ENCODE results near the gene PUM2.
"Not testable (repeated sequence)": the region's sequence is repeated elsewhere in the genome, so short reads cannot be mapped to it uniquely, and the experiment has no call there.

PUM2 gene

GRCh38 chr2:20282916-20283592, 67.6 kb downstream of the PUM2 start:
- no peak for DNase-seq

- DNase-seq, result no peak
Measured at GRCh38 chr2:20281876-20282275, 68.8 kb downstream of the PUM2 start.

GRCh38 chr2:20273042-20273441, 77.6 kb downstream of the PUM2 start:
- DNase-seq, result no peak

- not testable (repeated sequence) for DNase-seq
Measured at GRCh38 chr2:20268317-20268716, 82.3 kb downstream of the PUM2 start.

- no peak for DNase-seq
Measured at GRCh38 chr2:20267529-20267928, 83.1 kb downstream of the PUM2 start.

GRCh38 chr2:20264629-20265028, 86.0 kb downstream of the PUM2 start:
- no peak for DNase-seq

DNA sequence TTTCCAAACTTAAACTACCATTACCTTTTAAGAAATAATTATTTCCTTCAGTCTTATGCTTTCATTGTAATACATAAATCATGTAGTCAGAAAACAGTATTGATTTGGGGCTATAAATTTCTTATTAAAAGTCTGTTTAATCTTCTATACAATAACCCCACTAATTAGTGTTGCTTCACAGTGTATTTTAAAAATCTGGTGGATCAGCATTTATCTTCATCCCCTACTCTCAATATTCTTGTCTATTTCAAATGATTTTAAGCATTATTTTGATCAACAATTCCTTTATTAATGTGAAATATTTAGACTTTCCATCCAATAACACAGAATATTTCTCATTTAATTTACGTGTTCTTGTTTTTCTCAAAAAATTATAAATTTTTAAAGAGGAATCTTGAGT, 93.2 kb downstream of the PUM2 start:
- DNase-seq, result no peak

DNA sequence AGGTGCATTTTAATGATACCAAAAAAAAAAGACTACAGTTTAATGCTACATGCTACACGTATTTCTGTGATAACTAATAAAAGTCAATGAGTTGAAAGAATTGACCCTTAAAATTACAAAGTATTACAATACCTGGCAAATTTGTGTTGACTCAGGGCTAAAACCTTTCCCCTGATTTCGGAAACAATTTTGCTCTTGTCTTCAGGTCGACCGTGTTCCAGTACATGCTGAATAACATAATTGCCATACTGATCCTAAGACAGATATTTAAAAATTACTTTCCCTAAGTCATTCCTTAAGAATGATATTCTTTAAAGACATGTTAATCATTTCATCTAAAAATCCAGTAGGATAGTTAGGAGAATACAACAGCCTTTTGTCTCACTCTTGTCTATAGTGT, 95.9 kb downstream of the PUM2 start:
- DNase-seq, result no peak

GRCh38 chr2:20250436-20250835, 100.2 kb downstream of the PUM2 start:
- no peak for DNase-seq

- DNase-seq, result no peak
Measured at GRCh38 chr2:20249170-20249569, 101.5 kb downstream of the PUM2 start.

GRCh38 chr2:20247084-20247483, 103.6 kb downstream of the PUM2 start:
- no peak for DNase-seq

DNA sequence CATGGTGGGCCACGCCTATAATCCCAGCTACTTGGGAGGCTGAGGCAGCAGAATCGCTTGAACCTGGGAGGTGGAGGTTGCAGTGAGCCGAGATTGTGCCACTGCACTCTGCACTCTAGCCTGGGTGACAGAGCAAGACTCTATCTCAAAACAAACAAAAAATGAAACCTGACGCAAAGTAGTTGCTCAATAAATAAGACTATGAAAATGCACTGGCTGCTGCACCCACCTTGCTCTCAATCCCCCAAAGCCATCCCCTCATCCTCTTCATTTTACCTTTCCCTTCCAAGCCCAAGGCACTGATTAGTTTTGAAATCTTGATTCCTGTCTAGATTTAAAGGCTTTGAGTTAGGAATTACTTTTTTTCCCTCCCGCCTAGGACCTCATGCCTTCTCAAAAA, 107.0 kb downstream of the PUM2 start:
- DNase-seq, result not testable (repeated sequence)

DNA sequence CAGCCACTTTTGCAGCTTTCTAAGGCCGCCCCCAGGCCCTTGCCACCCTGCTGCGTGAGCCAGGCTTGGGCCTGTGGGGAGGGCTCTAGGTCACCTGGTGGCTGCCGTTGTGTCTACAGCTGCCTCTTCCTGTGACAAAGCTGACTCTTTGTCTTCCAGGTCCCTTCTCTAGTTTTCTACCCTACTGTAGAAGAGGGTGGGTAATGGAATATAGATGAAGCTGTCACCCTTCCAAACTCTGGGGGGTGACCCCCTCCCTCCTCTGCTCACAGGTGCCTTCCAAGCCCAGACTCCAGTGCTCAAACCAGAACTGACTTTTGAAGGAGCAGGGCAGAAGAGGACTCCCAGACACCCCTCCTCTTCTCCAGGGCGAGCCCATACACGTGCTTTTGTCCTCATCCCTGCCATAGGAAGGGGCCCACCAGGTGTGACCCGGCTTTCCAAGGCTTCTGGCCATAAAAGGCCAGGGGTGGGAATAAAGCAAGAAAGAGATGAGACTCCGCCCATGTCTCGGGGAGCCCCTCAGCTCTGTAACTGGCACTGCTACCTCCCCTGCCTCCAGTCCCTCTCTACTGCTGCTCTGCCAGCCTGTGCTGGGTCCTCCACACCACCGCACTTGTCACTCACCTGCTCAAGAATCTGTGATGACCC, 107.8 kb downstream of the PUM2 start:
- no peak for DNase-seq

- no peak for DNase-seq
Measured at GRCh38 chr2:20241973-20242726, 108.5 kb downstream of the PUM2 start.

- DNase-seq, result not testable (repeated sequence)
Measured at GRCh38 chr2:20240291-20240690, 110.4 kb downstream of the PUM2 start.

DNA sequence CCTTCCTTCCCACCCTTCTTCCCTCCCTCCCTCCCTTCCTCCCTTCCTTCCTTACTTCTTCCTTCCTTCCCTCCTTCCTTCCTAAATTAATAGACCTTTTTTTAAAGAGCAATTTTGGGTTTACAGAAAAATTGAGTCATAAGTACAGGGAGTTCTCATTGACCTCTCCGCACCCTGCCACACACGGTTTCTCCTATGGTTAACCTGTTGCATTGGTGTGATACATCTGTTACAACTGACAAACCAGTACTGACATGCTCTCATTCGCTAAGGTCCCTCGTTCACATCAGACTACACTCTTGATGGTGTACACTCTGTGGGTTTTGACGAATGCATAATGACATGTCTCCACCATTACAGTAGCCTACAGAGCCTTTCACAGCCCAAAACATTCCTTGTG, 114.1 kb downstream of the PUM2 start:
- no peak for DNase-seq

DNA sequence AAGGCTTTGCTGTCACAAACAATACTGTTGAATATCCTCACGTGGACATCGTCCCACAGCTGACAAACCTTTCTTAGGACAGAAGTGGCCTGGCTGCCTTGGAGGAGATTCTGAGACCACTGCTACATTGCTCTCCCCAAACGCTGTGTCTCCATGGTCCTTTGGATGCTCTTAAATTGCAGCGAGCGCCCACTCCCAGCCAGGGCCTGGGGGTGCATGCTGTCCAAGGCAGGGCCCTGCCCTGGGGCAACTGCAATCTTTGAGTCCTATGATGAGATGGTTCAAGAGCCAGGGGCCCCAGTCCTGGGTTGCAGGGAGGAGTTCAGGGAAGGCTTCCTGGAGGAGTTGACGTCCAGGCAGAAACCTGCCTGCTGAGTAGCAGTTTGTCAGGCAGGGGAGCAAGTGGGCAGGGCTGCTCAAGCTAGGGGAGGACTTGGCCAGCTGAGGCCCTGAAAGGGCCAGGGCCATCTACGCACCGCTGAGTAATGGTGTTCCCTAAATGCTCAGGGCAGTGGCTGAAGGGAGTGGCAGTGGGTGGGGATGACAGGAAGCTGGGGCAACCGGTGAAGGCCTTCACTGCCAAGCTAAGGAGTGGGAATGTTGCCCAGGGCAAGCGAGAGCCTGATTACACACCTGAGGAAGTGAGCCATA, 114.9 kb downstream of the PUM2 start:
- DNase-seq, result no peak

GRCh38 chr2:20234597-20234996, 116.0 kb downstream of the PUM2 start:
- DNase-seq, result not testable (repeated sequence)

- DNase-seq, result no peak
Measured at GRCh38 chr2:20232837-20233207, 117.8 kb downstream of the PUM2 start.

DNA sequence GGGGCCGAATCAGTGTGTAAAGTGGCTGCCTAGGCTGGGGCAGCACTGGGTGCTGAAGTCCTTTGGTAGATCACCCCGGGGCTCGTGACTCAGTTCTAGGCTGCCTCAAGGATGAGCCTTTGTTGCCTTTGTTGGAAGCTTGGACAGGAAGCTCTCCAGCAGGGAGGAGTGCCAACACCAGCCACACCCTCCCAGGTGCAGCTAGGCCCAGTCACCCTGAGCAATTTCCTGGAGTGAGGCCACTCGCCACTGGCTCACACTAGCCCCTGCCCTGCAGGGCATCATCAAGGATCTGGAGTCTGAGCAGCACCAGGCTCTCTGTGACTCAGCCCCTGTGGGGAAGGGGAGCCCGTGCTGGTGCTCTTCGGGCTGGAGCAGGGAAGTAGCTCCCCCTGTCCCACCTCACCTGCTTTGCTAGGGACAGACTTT, 119.0 kb downstream of the PUM2 start:
- DNase-seq, result peak; percentile 67

DNA sequence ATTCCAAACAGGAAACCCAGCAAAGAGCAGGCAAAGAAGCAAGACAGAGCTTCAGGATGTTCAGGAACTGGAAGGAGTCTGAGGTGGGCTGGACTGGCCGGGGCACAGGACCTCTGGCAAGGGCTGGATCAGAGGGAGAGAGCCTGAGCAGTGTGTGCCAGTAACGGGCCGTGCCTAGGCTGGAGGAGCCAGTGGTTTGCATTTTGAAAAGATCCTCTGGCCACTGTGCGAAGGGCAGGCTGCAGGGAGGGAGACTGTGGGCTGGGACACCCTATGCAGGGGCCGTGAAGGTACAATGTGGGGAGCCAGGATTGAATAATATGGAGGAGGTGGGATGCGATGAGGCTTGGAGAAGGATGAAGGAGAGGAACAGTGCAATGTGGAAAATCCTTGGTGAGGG, 119.5 kb downstream of the PUM2 start:
- no peak for DNase-seq

DNA sequence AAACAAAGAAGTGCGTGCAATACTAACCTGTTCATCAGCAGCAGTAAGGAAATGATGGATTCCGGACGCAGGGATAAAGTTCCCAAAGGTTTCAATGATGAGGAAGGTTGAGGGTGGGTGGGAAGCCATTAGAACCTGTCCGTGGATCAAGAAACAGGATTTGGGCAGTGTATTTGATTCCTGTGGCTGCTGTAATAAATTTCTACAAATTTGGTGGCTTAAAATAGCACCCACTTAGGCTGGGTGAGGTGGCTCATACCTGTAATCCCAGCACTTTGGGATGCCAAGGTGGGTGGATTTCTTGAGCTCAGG, 120.6 kb downstream of the PUM2 start:
- DNase-seq, result no peak

DNA sequence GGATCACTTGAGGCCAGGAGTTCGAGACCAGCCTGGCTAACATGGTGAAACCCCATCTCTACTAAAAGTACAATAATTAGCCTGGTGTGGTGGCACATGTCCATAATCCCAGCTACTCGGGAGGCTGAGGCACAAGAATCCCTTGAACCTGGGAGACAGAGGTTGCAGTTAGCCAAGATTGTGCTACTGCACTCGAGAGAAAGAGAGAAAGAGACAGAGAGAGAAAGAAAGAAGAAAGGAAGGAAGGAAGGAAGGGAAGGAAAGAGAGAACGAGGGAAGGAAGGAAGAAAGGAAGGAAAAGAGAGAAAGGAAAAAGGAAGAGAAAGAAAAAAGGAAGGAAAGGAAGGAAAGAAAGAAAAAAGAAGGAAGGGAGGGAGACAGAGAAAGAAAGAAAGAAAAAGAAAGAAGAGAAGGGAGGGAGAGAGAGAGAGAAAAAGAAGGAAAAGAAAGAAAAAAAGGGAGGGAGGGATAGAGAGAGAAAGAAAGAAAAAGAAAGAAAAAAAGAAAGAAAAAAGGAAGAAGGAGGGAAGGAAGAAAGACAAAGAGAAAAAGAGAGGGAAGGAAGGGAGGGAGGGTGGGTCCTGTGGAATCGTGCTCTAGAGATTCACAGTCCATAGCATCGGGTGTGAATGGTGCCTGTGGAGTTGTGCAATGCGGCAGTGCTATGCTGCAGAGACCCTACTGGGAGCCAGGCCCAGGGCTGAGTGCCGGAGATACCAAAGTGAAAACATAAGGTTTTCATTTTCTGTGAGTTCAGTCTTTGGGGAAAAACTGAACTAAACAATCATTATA, 121.1 kb downstream of the PUM2 start:
- DNase-seq, result peak; percentile 64
